Spleen (tissue), 7 donors: Measurements from ENCODE around the gene ST7.

ENCODE experiments used
- POLR2A ChIP-seq, 3 donors: fragments of 450-650 bp; IDR thresholded peaks; one replicate each; pipeline ENCODE4 v1.5.1; 2017; ENCODE audit warnings: antibody characterized with exemption in 3 of 3, mild to moderate bottlenecking in 1 of 3
- POLR2AphosphoS5 ChIP-seq, 3 donors: sonication (generic); formaldehyde crosslinking; IDR thresholded peaks; one replicate each; pipeline ENCODE4 v1.5.1; 2017; ENCODE audit warnings: antibody characterized with exemption in 3 of 3
- TF ChIP-seq, protein P1 (sequence below), 11 experiments: fragments of 200-600 bp in 7 of 11; fragments of 450-650 bp in 4 of 11; sonication (generic) in 4 of 11; IDR thresholded peaks in 8 of 11; conservative IDR thresholded peaks in 3 of 11; 1 replicate in 7 of 11; 2 replicates in 4 of 11; pipeline versions ENCODE4 v1.4.0 to v1.8.0; 2016 to 2021; ENCODE audit warnings: antibody characterized with exemption in 11 of 11, inconsistent platforms in 4 of 11, mild to moderate bottlenecking in 1 of 11
- donor health status: DM: no; HTN: no; CAD: no; lungs with moderate emphysema.
- donor health status: DM: no; HTN: no; CAD: no.
- donor health status: DM: no; HTN: no; CAD: no.

DNA sequence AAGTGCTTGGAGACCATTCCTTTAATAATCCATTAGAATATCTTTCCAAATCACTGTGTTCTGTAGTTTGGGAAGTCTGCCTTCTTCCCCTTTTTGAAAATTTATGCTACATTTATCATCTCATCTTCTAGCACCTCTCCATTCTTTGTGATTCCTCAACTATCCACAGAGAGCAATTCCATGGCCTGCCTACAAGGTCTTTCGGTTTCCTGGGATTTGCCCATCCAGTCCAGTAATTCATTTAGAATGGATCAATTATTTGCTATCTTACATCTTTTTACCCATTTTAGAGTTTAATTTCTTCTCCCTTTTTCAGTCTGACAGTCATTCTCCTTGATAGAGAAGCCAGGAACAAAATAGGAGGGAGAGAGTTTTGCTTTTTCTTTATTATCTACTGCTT, 179.8 kb downstream of the ST7 start:
- TF ChIP-seq POLR2A (IDR thresholded peaks at IDR 0.05) (no peak), POLR2AphosphoS5 (IDR thresholded peaks at IDR 0.05) (no peak)
- TF ChIP-seq, protein P1, sequence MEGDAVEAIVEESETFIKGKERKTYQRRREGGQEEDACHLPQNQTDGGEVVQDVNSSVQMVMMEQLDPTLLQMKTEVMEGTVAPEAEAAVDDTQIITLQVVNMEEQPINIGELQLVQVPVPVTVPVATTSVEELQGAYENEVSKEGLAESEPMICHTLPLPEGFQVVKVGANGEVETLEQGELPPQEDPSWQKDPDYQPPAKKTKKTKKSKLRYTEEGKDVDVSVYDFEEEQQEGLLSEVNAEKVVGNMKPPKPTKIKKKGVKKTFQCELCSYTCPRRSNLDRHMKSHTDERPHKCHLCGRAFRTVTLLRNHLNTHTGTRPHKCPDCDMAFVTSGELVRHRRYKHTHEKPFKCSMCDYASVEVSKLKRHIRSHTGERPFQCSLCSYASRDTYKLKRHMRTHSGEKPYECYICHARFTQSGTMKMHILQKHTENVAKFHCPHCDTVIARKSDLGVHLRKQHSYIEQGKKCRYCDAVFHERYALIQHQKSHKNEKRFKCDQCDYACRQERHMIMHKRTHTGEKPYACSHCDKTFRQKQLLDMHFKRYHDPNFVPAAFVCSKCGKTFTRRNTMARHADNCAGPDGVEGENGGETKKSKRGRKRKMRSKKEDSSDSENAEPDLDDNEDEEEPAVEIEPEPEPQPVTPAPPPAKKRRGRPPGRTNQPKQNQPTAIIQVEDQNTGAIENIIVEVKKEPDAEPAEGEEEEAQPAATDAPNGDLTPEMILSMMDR (IDR thresholded peaks at IDR 0.05 in 8 of 11, conservative IDR thresholded peaks at IDR 0.05 in 3 of 11) = no peak
